DND-41 (cell line): Measurements from ENCODE around the gene CLCN3.
A peak's percentile ranks its signal among the peaks of the same experiment; 100 is the strongest.

Experiments
- EZH2 ChIP-seq: IDR thresholded peaks from 3 replicates; pipeline ENCODE4 v1.6.1; 2012; ENCODE audit warnings: borderline replicate concordance, low read depth, mild to moderate bottlenecking, moderate library complexity, low read length, inconsistent platforms; ENCODE audit not compliant: severe bottlenecking
- TF ChIP-seq, protein P1 (sequence below): IDR thresholded peaks from 2 replicates; pipeline ENCODE4 v1.5.1; 2012; ENCODE audit warnings: borderline replicate concordance, low read length, moderate library complexity, mild to moderate bottlenecking; ENCODE audit not compliant: poor library complexity, severe bottlenecking; ENCODE audit errors: extremely low read depth

DNA sequence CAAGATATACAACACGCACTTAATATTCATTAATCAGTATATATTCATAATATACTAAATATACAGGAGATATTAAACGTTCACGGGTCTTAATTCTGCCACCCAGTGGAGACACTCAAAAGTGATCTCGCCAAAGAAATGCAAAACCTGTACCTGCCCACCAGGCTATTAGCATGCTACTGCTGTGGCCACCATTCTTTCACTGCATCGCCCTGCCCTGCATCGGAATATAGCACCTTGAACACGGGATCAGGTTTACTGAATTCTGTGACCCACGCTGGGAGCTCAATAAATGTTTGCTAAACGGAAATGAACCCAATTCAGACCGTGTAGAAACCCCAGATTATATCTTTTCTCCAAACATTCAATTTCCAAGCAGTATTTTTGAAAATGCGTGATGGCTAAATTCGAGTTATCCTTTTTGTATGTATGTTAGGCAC lies 840 bp upstream of the CLCN3 start:
- TF ChIP-seq, protein P1, sequence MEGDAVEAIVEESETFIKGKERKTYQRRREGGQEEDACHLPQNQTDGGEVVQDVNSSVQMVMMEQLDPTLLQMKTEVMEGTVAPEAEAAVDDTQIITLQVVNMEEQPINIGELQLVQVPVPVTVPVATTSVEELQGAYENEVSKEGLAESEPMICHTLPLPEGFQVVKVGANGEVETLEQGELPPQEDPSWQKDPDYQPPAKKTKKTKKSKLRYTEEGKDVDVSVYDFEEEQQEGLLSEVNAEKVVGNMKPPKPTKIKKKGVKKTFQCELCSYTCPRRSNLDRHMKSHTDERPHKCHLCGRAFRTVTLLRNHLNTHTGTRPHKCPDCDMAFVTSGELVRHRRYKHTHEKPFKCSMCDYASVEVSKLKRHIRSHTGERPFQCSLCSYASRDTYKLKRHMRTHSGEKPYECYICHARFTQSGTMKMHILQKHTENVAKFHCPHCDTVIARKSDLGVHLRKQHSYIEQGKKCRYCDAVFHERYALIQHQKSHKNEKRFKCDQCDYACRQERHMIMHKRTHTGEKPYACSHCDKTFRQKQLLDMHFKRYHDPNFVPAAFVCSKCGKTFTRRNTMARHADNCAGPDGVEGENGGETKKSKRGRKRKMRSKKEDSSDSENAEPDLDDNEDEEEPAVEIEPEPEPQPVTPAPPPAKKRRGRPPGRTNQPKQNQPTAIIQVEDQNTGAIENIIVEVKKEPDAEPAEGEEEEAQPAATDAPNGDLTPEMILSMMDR = peak; percentile 65
- TF ChIP-seq EZH2 = no peak
